ENCODE measurements around the gene RFX4.

Gene RFX4

DNA sequence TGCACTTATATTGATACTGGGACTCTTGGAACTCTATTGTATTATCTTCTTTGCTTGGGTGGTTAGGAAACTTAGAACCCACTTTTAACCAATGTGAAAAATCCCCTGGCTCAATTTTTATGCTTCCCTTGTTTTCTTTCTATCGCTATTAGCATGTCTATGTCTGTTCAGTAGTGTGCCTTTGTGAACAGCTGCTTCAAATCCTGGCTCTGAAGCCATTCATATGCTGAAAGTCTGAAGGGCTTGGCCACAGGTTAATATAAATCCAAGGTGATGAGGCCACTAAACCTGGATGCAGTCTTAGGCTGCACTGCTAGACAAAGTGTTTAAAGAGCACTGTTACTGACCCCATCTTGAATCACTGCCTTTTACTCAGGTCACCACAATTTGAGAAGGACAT lies 96.8 kb downstream of the RFX4 start:
- H3K27ac ChIP-seq = no peak overlapping the region
- H3K79me2 ChIP-seq (ENCODE audit: insufficient read depth, low read depth) = no peaks in the 10 kb centered on the region
- H3K4me1 ChIP-seq (ENCODE audit: low read depth, poor library complexity, severe bottlenecking) = no peaks in the 10 kb centered on the region
- no peak overlapping the region for H2AFZ ChIP-seq (ENCODE audit: low read depth)
- TF ChIP-seq, protein P1, sequence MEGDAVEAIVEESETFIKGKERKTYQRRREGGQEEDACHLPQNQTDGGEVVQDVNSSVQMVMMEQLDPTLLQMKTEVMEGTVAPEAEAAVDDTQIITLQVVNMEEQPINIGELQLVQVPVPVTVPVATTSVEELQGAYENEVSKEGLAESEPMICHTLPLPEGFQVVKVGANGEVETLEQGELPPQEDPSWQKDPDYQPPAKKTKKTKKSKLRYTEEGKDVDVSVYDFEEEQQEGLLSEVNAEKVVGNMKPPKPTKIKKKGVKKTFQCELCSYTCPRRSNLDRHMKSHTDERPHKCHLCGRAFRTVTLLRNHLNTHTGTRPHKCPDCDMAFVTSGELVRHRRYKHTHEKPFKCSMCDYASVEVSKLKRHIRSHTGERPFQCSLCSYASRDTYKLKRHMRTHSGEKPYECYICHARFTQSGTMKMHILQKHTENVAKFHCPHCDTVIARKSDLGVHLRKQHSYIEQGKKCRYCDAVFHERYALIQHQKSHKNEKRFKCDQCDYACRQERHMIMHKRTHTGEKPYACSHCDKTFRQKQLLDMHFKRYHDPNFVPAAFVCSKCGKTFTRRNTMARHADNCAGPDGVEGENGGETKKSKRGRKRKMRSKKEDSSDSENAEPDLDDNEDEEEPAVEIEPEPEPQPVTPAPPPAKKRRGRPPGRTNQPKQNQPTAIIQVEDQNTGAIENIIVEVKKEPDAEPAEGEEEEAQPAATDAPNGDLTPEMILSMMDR (conservative IDR thresholded peaks at IDR 0.05; ENCODE audit: low read depth, low read length) = no peak
- no peak overlapping the region for H3K9ac ChIP-seq
- H4K20me1 ChIP-seq (ENCODE audit: insufficient read depth) = no peaks in the 10 kb centered on the region
- no peak overlapping the region for H3K4me3 ChIP-seq (IDR thresholded peaks at IDR 0.05; ENCODE audit: insufficient read depth, low read depth, low read length)
- no peak overlapping the region for H3K4me2 ChIP-seq
- no peaks in the 10 kb centered on the region for H3K36me3 ChIP-seq (ENCODE audit: insufficient read depth)
- H3K27me3 ChIP-seq (ENCODE audit: insufficient read depth, low read depth) = no peaks in the 10 kb centered on the region

DNA sequence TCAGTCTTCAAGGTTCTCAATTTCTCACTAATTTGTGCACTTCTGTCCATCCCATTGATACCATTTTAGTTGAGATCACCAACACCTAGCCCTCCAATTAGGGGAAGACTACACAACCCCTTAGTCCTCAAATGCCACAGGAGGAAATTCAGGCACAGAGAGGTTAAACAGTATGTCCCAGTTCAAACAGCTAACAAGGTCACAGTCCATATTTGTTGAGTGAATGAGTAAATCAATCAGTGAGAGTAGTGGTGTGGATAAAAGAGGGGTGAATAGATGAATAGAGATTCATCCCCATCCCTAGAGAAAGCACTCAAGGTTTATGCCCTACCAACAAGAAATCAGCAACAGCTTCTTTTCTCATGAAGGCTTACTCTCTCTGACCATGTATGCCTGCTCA lies 97.5 kb downstream of the RFX4 start:
- H3K4me2 ChIP-seq = no peak overlapping the region
- TF ChIP-seq, protein P1 (conservative IDR thresholded peaks at IDR 0.05; ENCODE audit: low read depth, low read length) = no peak
- no peaks in the 10 kb centered on the region for H3K79me2 ChIP-seq (ENCODE audit: insufficient read depth, low read depth)
- no peak overlapping the region for H3K9ac ChIP-seq
- no peak overlapping the region for H2AFZ ChIP-seq (ENCODE audit: low read depth)
- no peaks in the 10 kb centered on the region for H3K4me1 ChIP-seq (ENCODE audit: low read depth, poor library complexity, severe bottlenecking)
- no peaks in the 10 kb centered on the region for H3K27me3 ChIP-seq (ENCODE audit: insufficient read depth, low read depth)
- H3K4me3 ChIP-seq (IDR thresholded peaks at IDR 0.05; ENCODE audit: insufficient read depth, low read depth, low read length) = no peak overlapping the region
- no peaks in the 10 kb centered on the region for H3K36me3 ChIP-seq (ENCODE audit: insufficient read depth)
- H4K20me1 ChIP-seq (ENCODE audit: insufficient read depth) = no peaks in the 10 kb centered on the region
- H3K27ac ChIP-seq = no peak overlapping the region

DNA sequence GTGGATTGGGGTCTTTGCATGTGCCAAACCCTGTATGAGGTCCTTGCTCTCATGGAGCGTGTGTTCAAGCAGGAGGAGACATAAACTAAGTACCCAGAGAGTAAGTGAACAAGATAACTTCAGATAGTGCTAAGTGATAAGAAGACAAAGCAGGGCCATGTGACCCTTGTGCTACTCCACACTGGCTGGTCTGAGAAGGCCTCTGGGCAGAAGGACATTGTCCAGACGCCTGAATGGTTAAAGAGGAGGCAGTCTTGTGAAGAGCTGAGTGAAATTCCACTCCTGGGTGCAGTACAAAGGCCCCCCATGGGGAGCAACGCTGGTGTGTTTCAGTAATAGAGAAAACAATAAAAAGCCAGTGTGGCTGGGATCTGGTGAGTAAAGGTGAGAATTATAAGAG lies 98.4 kb downstream of the RFX4 start:
- Histone ChIP-seq H3K4me1 (ENCODE audit: low read depth, poor library complexity, severe bottlenecking) (no peaks in the 10 kb centered on the region), H2AFZ (ENCODE audit: low read depth) (no peak overlapping the region), H3K4me2 (no peak overlapping the region), H3K27ac (no peak overlapping the region), H3K27me3 (ENCODE audit: insufficient read depth, low read depth) (no peaks in the 10 kb centered on the region), H3K79me2 (ENCODE audit: insufficient read depth, low read depth) (no peaks in the 10 kb centered on the region), H3K36me3 (ENCODE audit: insufficient read depth) (no peaks in the 10 kb centered on the region), H3K9ac (no peak overlapping the region), H3K4me3 (IDR thresholded peaks at IDR 0.05; ENCODE audit: insufficient read depth, low read depth, low read length) (no peak overlapping the region), H4K20me1 (ENCODE audit: insufficient read depth) (no peaks in the 10 kb centered on the region)
- TF ChIP-seq, protein P1 (conservative IDR thresholded peaks at IDR 0.05; ENCODE audit: low read depth, low read length) = no peak

DNA sequence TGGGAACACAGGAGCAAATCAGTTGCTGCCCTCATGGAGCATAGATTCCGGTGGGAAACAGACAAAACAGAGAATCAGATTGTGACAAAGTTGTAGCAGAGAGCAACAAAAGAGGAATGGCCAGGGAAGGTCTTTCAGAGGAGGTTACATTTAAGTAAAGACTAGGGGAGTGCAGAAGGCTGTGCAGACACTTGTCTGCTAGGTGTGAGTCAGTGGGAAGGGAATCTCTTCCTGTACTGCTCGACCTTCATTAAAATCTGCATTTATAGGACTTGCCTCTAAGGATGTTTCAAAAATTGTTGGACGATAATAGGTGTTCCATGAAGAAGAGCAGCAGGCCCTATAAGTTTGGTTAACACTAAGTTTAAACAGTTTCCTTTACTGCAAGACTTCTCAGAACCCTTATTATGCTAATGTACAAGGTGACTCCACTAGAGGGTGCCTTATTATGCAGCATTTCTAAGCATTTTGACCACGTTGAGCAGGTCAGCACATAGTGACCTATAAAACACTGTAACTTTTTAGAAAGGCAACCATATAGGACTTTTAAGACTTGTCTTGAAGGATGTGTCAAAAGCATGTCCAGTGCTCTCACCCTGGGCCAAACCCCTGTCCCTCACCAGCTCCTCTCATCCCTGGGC lies 99.9 kb downstream of the RFX4 start:
- H3K27me3 ChIP-seq (ENCODE audit: insufficient read depth, low read depth) = no peaks in the 10 kb centered on the region
- TF ChIP-seq, protein P1 (conservative IDR thresholded peaks at IDR 0.05; ENCODE audit: low read depth, low read length) = no peak
- no peaks in the 10 kb centered on the region for H3K79me2 ChIP-seq (ENCODE audit: insufficient read depth, low read depth)
- H3K4me1 ChIP-seq (ENCODE audit: low read depth, poor library complexity, severe bottlenecking) = no peaks in the 10 kb centered on the region
- no peak overlapping the region for H2AFZ ChIP-seq (ENCODE audit: low read depth)
- H3K27ac ChIP-seq = no peak overlapping the region
- no peak overlapping the region for H3K4me2 ChIP-seq
- no peaks in the 10 kb centered on the region for H3K36me3 ChIP-seq (ENCODE audit: insufficient read depth)
- no peak overlapping the region for H3K9ac ChIP-seq
- H3K4me3 ChIP-seq (IDR thresholded peaks at IDR 0.05; ENCODE audit: insufficient read depth, low read depth, low read length) = no peak overlapping the region
- no peaks in the 10 kb centered on the region for H4K20me1 ChIP-seq (ENCODE audit: insufficient read depth)

Measured in KMS-11 (cell line).